Stimulated activated CD8-positive, alpha-beta memory T cell treated with anti-CD3 and anti-CD28 coated beads, Interleukin-7, amount 100 ng/mL, for 1 hour (primary cell): ENCODE data around the gene LYST.

ENCODE experiments used
- DNase-seq, 2 donors: peaks; one replicate each; pipeline ENCODE4 v3.0.0-alpha.2; 2020; ENCODE audit warnings: low read depth in 2 of 2

Gene LYST

GRCh38 chr1:235885655-235886262, 19.1 kb upstream of the LYST start:
- DNase-seq: no peak

- no peak for DNase-seq
These were observed 16.7 kb upstream of the LYST start for GRCh38 chr1:235883261-235883927.

GRCh38 chr1:235882816-235883215, 16.1 kb upstream of the LYST start:
- DNase-seq: no peak

- no peak for DNase-seq
These were observed 15.4 kb upstream of the LYST start for GRCh38 chr1:235881930-235882700.

- no peak for DNase-seq
These were observed 11.5 kb upstream of the LYST start for GRCh38 chr1:235878082-235878811.

GRCh38 chr1:235876402-235876841, 9.7 kb upstream of the LYST start:
- DNase-seq: no peak

- no peak for DNase-seq
These were observed 8.4 kb upstream of the LYST start for GRCh38 chr1:235875036-235875597.

GRCh38 chr1:235874261-235874660, 7.6 kb upstream of the LYST start:
- no peak for DNase-seq

- no peak for DNase-seq
These were observed 6.9 kb upstream of the LYST start for GRCh38 chr1:235873571-235873970.

GRCh38 chr1:235873045-235873444, 6.3 kb upstream of the LYST start:
- DNase-seq: no peak

GRCh38 chr1:235872270-235872669, 5.6 kb upstream of the LYST start:
- no peak for DNase-seq

GRCh38 chr1:235867903-235868469, 1.3 kb upstream of the LYST start:
- peak in 1 of 2 donors; percentile 15 for DNase-seq

- peak; percentile 96 to 97 for DNase-seq
These were observed 473 bp upstream of the LYST start for GRCh38 chr1:235866913-235867845.

- no peak for DNase-seq
These were observed 1.0 kb downstream of the LYST start for GRCh38 chr1:235865565-235866204.

GRCh38 chr1:235864931-235865525, 1.7 kb downstream of the LYST start:
- no peak for DNase-seq

GRCh38 chr1:235864469-235864868, 2.2 kb downstream of the LYST start:
- DNase-seq: no peak

- DNase-seq: no peak
These were observed 3.0 kb downstream of the LYST start for GRCh38 chr1:235863699-235864093.

GRCh38 chr1:235861857-235862256, 4.8 kb downstream of the LYST start:
- DNase-seq: no peak

GRCh38 chr1:235860829-235861228, 5.9 kb downstream of the LYST start:
- DNase-seq: no peak
